SK-N-SH (cell line): Measurements from ENCODE around the gene UNC13B. TPM values are rescaled to one million over a fixed set of nuclear protein-coding genes. Genes with fewer than 3 reads are reported as not detected.
A peak's percentile ranks its signal among the peaks of the same experiment; 100 is the strongest.

ENCODE experiments used
- CTCF ChIA-PET: fragments of 300-600, 350-600 bp; formaldehyde crosslinking; extraction: SDS; loops from one replicate; lab custom pipeline; 2021; lab: Yijun Ruan, JAX
- POLR2A ChIA-PET: fragments of 350-600 bp; sonication (Branson Sonifier 250); formaldehyde crosslinking; extraction: SDS; loops from one replicate; lab custom pipeline; 2020; ENCODE audit warnings: antibody characterized with exemption, inconsistent platforms; lab: Yijun Ruan, JAX
- DNase-seq: peaks from one replicate; pipeline ENCODE4 v3.0.0; 2012
- H2AFZ ChIP-seq: fragments of 200-600 bp; sonication (generic); 2 replicates; pipeline ENCODE4 v1.8.1; 2016; ENCODE audit warnings: antibody characterized with exemption, mild to moderate bottlenecking, low read depth
- H3F3A ChIP-seq: fragments of 200-600 bp; sonication (generic); replicated peaks from 2 replicates; pipeline ENCODE3; 2016; ENCODE audit warnings: antibody characterized with exemption, mild to moderate bottlenecking; ENCODE audit not compliant: insufficient read depth
- H3K27ac ChIP-seq, 2 experiments: fragments of 200-500 bp in 1 of 2; fragments of 200-600 bp in 1 of 2; sonication (Bioruptor generic) in 1 of 2; sonication (generic), shearing (Covaris generic) in 1 of 2; 2 replicates each; pipeline versions ENCODE4 v1.5.1 to v1.6.1; 2014 to 2016; ENCODE audit warnings: low read depth in 2 of 2, inconsistent platforms in 1 of 2, low read length in 1 of 2, mild to moderate bottlenecking in 1 of 2, mixed read lengths in 1 of 2
- H3K27me3 ChIP-seq: fragments of 200-600 bp; sonication (generic), shearing (Covaris generic); 2 replicates; pipeline ENCODE4 v1.6.1; 2016; ENCODE audit warnings: mixed run types; ENCODE audit not compliant: insufficient read depth
- H3K36me3 ChIP-seq, 2 experiments: fragments of 200-500 bp in 1 of 2; fragments of 200-600 bp in 1 of 2; sonication (Bioruptor generic) in 1 of 2; sonication (generic) in 1 of 2; replicated peaks in 1 of 2; 2 replicates each; pipeline versions ENCODE3 to v1.5.1; 2014 to 2016; ENCODE audit warnings: low read length in 1 of 2, mild to moderate bottlenecking in 1 of 2; ENCODE audit not compliant: insufficient read depth in 2 of 2, control insufficient read depth in 1 of 2
- H3K4me1 ChIP-seq, 2 experiments: fragments of 200-500 bp in 1 of 2; fragments of 200-600 bp in 1 of 2; sonication (Bioruptor generic) in 1 of 2; sonication (generic), shearing (Covaris generic) in 1 of 2; 2 replicates each; pipeline versions ENCODE4 v1.5.1 to v1.6.1; 2014 to 2016; ENCODE audit warnings: low read depth in 1 of 2, low read length in 1 of 2, mixed run types in 1 of 2; ENCODE audit not compliant: insufficient read depth in 2 of 2, control insufficient read depth in 1 of 2
- H3K4me2 ChIP-seq: fragments of 200-600 bp; sonication (generic), shearing (Covaris generic); 2 replicates; pipeline ENCODE4 v1.6.1; 2017; ENCODE audit warnings: mixed run types
- H3K4me3 ChIP-seq, 2 experiments: fragments of 200-500 bp in 1 of 2; fragments of 200-600 bp in 1 of 2; sonication (Bioruptor generic) in 1 of 2; sonication (generic), shearing (Covaris generic) in 1 of 2; 2 replicates each; pipeline versions ENCODE4 v1.5.1 to v1.8.1; 2014 to 2016; ENCODE audit warnings: low read depth in 2 of 2, inconsistent platforms in 1 of 2, low read length in 1 of 2, mild to moderate bottlenecking in 1 of 2, mixed read lengths in 1 of 2, moderate library complexity in 1 of 2
- H3K79me2 ChIP-seq: fragments of 200-600 bp; sonication (generic); 2 replicates; pipeline ENCODE4 v1.8.1; 2017; ENCODE audit warnings: mild to moderate bottlenecking; ENCODE audit not compliant: insufficient read depth
- H3K9ac ChIP-seq: fragments of 200-600 bp; sonication (generic); 2 replicates; pipeline ENCODE4 v1.6.1; 2017; ENCODE audit warnings: mixed run types
- H3K9me2 ChIP-seq: fragments of 200-600 bp; sonication (generic); 2 replicates; pipeline ENCODE4 v1.6.1; 2017; ENCODE audit warnings: mixed run types
- H3K9me3 ChIP-seq: fragments of 200-600 bp; sonication (generic); 2 replicates; pipeline ENCODE4 v1.6.1; 2017; ENCODE audit warnings: mixed run types, mild to moderate bottlenecking, moderate library complexity
- H4K20me1 ChIP-seq: fragments of 200-600 bp; sonication (generic); 2 replicates; pipeline ENCODE4 v1.6.1; 2017; ENCODE audit warnings: mild to moderate bottlenecking, mixed run types; ENCODE audit not compliant: insufficient read depth
- CHD2 ChIP-seq: fragments of 150-350 bp; IDR thresholded peaks from 2 replicates; pipeline ENCODE4 v1.6.1; 2018; ENCODE audit warnings: low read length; ENCODE audit not compliant: partially characterized antibody
- EP300 ChIP-seq, 2 experiments: IDR thresholded peaks; 2 replicates each; pipeline versions ENCODE4 v1.4.0 to v1.6.1; 2012; ENCODE audit warnings: borderline replicate concordance in 1 of 2, low read depth in 1 of 2, low read length in 1 of 2
- EZH2phosphoT487 ChIP-seq: fragments of 200-600 bp; sonication (generic); IDR thresholded peaks from 2 replicates; pipeline ENCODE4 v1.6.1; 2017; ENCODE audit warnings: low read depth, mixed run types, mild to moderate bottlenecking, antibody characterized with exemption, moderate library complexity, borderline replicate concordance
- FOSL2 ChIP-seq: IDR thresholded peaks from 2 replicates; pipeline ENCODE4 v1.4.0; 2012; ENCODE audit warnings: low read depth, mild to moderate bottlenecking, moderate library complexity, borderline replicate concordance
- FOXM1 ChIP-seq: IDR thresholded peaks from 2 replicates; pipeline ENCODE4 v1.4.0; 2012; ENCODE audit warnings: low read depth, mild to moderate bottlenecking
- GABPA ChIP-seq: IDR thresholded peaks from 2 replicates; pipeline ENCODE4 v1.4.0; 2012; ENCODE audit warnings: low read depth, mild to moderate bottlenecking
- GATA2 ChIP-seq: sonication (generic); formaldehyde crosslinking; IDR thresholded peaks from 2 replicates; pipeline ENCODE4 v1.5.0; 2020; ENCODE audit warnings: mild to moderate bottlenecking, missing genetic modification reagents
- IRF3 ChIP-seq: fragments of 150-350 bp; IDR thresholded peaks from 2 replicates; pipeline ENCODE4 v1.6.1; 2016; ENCODE audit warnings: mild to moderate bottlenecking, low read depth, low read length
- JUND ChIP-seq: IDR thresholded peaks from 2 replicates; pipeline ENCODE4 v1.4.0; 2012
- MEF2A ChIP-seq: IDR thresholded peaks from 2 replicates; pipeline ENCODE4 v1.4.0; 2012; ENCODE audit warnings: low read depth, borderline replicate concordance
- MXI1 ChIP-seq: IDR thresholded peaks from 2 replicates; pipeline ENCODE4 v1.6.1; 2012; ENCODE audit warnings: mild to moderate bottlenecking, low read depth, low read length, improper control_type of control experiment
- NFIC ChIP-seq: IDR thresholded peaks from 2 replicates; pipeline ENCODE4 v1.4.0; 2012; ENCODE audit warnings: borderline replicate concordance
- PBX3 ChIP-seq: IDR thresholded peaks from 2 replicates; pipeline ENCODE4; 2012
- POLR2AphosphoS5 ChIP-seq: IDR thresholded peaks from 2 replicates; pipeline ENCODE4 v1.6.1; 2012; ENCODE audit warnings: low read depth, low read length
- RAD21 ChIP-seq: IDR thresholded peaks from 2 replicates; pipeline ENCODE4 v1.6.1; 2012; ENCODE audit warnings: mild to moderate bottlenecking, low read length
- SIN3A ChIP-seq: IDR thresholded peaks from 2 replicates; pipeline ENCODE4 v1.6.1; 2012; ENCODE audit warnings: low read depth, mild to moderate bottlenecking, low read length, moderate library complexity, borderline replicate concordance
- TAF1 ChIP-seq: IDR thresholded peaks from 2 replicates; pipeline ENCODE4 v1.6.1; 2012; ENCODE audit warnings: low read depth, mild to moderate bottlenecking, low read length, moderate library complexity, borderline replicate concordance
- TCF12 ChIP-seq: IDR thresholded peaks from 2 replicates; pipeline ENCODE4 v1.4.0; 2012
- TEAD4 ChIP-seq: IDR thresholded peaks from 2 replicates; pipeline ENCODE4 v1.4.0; 2012; ENCODE audit warnings: mild to moderate bottlenecking, borderline replicate concordance; ENCODE audit not compliant: insufficient read depth
- YY1 ChIP-seq: IDR thresholded peaks from 2 replicates; pipeline ENCODE4 v1.4.0; 2012; ENCODE audit warnings: low read depth, mild to moderate bottlenecking
- WGBS: methylation state at CpG from one replicate; pipeline ENCODE4 v1.1.6; 2017; ENCODE audit warnings: low lambda C conversion rate; 5-methylcytosine and 5-hydroxymethylcytosine counted together
- polyA plus RNA-seq, 3 experiments: library from polyadenylated mRNA; depleted of rRNA; stranded (reverse); fragments of >200 nt; gene quantifications; 2 replicates each; pipeline ENCODE4 v1.2.3, GENCODE V29; 2012

Gene UNC13B
- polyA plus RNA-seq, 1 of the 3 experiments (the other 2 are of a cell fraction), result 8.1 TPM

GRCh38 chr9:35333551-35333950 lies 171.7 kb downstream of the UNC13B start:
- Histone ChIP-seq H3K9me3 (no peaks in the 10 kb centered on the region), H2AFZ (no peak overlapping the region), H3K9ac (0 out of 2 replicates have a peak overlapping the region, but pooled peaks have one; percentile 13), H3K79me2 (no peaks in the 10 kb centered on the region), H3K27ac (peak overlapping the region in 1 of 2 experiments; percentile 77; a peak in 2 of 4 replicates), H4K20me1 (no peaks in the 10 kb centered on the region), H3K27me3 (no peaks in the 10 kb centered on the region), H3F3A (peaks cover 33% of the 10 kb centered on the region), H3K4me3 (no peak overlapping the region), H3K36me3 (no peaks in the 10 kb centered on the region), H3K9me2 (no peaks in the 10 kb centered on the region), H3K4me2 (peak overlapping the region; percentile 45), H3K4me1 (peaks cover 0 to 17% of the 10 kb centered on the region in 2 experiments; a peak in 2 of 4 replicates)
- TF ChIP-seq CHD2, result no peak
- peak; percentile 78 for TF ChIP-seq JUND
- no peak for TF ChIP-seq GABPA
- TF ChIP-seq RAD21, result no peak
- TF ChIP-seq POLR2AphosphoS5, result no peak
- peak; percentile 90 for TF ChIP-seq FOSL2
- peak; percentile 50 for TF ChIP-seq PBX3
- peak; percentile 66 for TF ChIP-seq TCF12
- no peak for TF ChIP-seq MXI1
- no peak for TF ChIP-seq FOXM1
- TF ChIP-seq MEF2A, result no peak
- TF ChIP-seq EP300 (IDR thresholded peaks at IDR 0.05; ENCODE audit: borderline replicate concordance in 1 of 2, low read depth in 1 of 2, low read length in 1 of 2), result peak in 1 of 2 experiments; percentile 44; a peak in 1 of 4 replicates
- TF ChIP-seq TAF1, result no peak
- peak; percentile 46; the same call in 1 of the 2 replicates for TF ChIP-seq TEAD4
- no peak for TF ChIP-seq SIN3A
- no peak for TF ChIP-seq EZH2phosphoT487
- no peak for TF ChIP-seq GATA2 (CRISPR knock-in tag)
- no peak for TF ChIP-seq YY1
- TF ChIP-seq NFIC, result no peak; the same call in 1 of the 2 replicates
- ChIA-PET CTCF (no interaction called here), POLR2A (no interaction called here)
- DNase-seq, result no peak
- WGBS, result 13% methylated on average over 1 of the region's 1 CpG

GRCh38 chr9:35335164-35335563 lies 173.4 kb downstream of the UNC13B start:
- no peaks in the 10 kb centered on the region for H3K9me2 ChIP-seq
- peaks cover 33% of the 10 kb centered on the region for H3F3A ChIP-seq
- ChIA-PET CTCF (no interaction called here), POLR2A (no interaction called here)
- DNase-seq, result no peak
- H2AFZ ChIP-seq, result no peak overlapping the region
- no peaks in the 10 kb centered on the region for H3K36me3 ChIP-seq
- peaks cover under 1 to 18% of the 10 kb centered on the region in 2 experiments for H3K4me1 ChIP-seq
- H3K9me3 ChIP-seq, result no peaks in the 10 kb centered on the region
- H3K27me3 ChIP-seq, result no peaks in the 10 kb centered on the region
- TF ChIP-seq IRF3 (no peak), EZH2phosphoT487 (no peak), NFIC (no peak), TEAD4 (no peak), TCF12 (0 out of 2 replicates have a peak, but pooled peaks have one; percentile 21), EP300 (IDR thresholded peaks at IDR 0.05; ENCODE audit: borderline replicate concordance in 1 of 2, low read depth in 1 of 2, low read length in 1 of 2) (peak in 1 of 2 experiments; percentile 16; a peak in 1 of 4 replicates)
- H3K9ac ChIP-seq, result no peak overlapping the region
- no peaks in the 10 kb centered on the region for H3K79me2 ChIP-seq
- no peak overlapping the region for H3K4me3 ChIP-seq
- no peaks in the 10 kb centered on the region for H4K20me1 ChIP-seq
- H3K4me2 ChIP-seq, result peak overlapping the region; percentile 45; the same call in 1 of the 2 replicates
- peak overlapping the region in 1 of 2 experiments; percentile 25; a peak in 2 of 4 replicates for H3K27ac ChIP-seq
